GM12872 (cell line): ENCODE data around the gene CCPG1.

Experiments used
- CTCF ChIP-seq: IDR thresholded peaks from 3 replicates; pipeline ENCODE4 v1.5.1; 2011; ENCODE audit warnings: low read depth, mild to moderate bottlenecking, low read length, moderate library complexity; ENCODE audit not compliant: insufficient read depth

CCPG1 gene

GRCh38 chr15:55319537-55320237, 88.5 kb downstream of the CCPG1 start:
- no peak for TF ChIP-seq CTCF

GRCh38 chr15:55318588-55319494, 89.3 kb downstream of the CCPG1 start, which contains the start of the genes PIGB and PIGBOS1:
Gene PIGB (plus strand): TSS chr15:55319222. CDS start chr15:55319251, 29 bp downstream.
Gene PIGBOS1 (minus strand): TSS chr15:55319123. CDS start chr15:55317792, 1,331 bp downstream.
- TF ChIP-seq CTCF = no peak
